H1 (cell line): ENCODE results near the gene PGAM2. TPM values are rescaled to one million over a fixed set of nuclear protein-coding genes. Genes with fewer than 3 reads are reported as not detected.

ENCODE experiments used
- BACH1 ChIP-seq: IDR thresholded peaks from 2 replicates; pipeline ENCODE4 v1.6.1; 2012; ENCODE audit warnings: low read length, improper control_type of control experiment
- CREB1 ChIP-seq: IDR thresholded peaks from 2 replicates; pipeline ENCODE4 v1.6.1; 2012; ENCODE audit warnings: inconsistent platforms
- EGR1 ChIP-seq: IDR thresholded peaks from 2 replicates; pipeline ENCODE4 v1.6.1; 2011; ENCODE audit warnings: low read depth, low read length, borderline replicate concordance
- EP300 ChIP-seq, 2 experiments: IDR thresholded peaks; 1 replicate in 1 of 2; 2 replicates in 1 of 2; pipeline ENCODE4 v1.6.1; 2011 to 2012; ENCODE audit warnings: low read depth in 2 of 2, low read length in 2 of 2, mild to moderate bottlenecking in 2 of 2, borderline replicate concordance in 1 of 2, inconsistent platforms in 1 of 2, moderate library complexity in 1 of 2
- GABPA ChIP-seq: IDR thresholded peaks from 2 replicates; pipeline ENCODE4 v1.6.1; 2011; ENCODE audit warnings: mild to moderate bottlenecking, low read length, moderate library complexity, borderline replicate concordance; ENCODE audit not compliant: insufficient read depth
- HDAC2 ChIP-seq, 2 experiments: fragments of 300-600 bp in 1 of 2; sonication (generic) in 1 of 2; IDR thresholded peaks; 2 replicates each; pipeline ENCODE4 v1.6.1; 2011 to 2012; ENCODE audit warnings: low read depth in 2 of 2, low read length in 2 of 2, mild to moderate bottlenecking in 2 of 2, moderate library complexity in 2 of 2, borderline replicate concordance in 1 of 2, inconsistent platforms in 1 of 2
- NRF1 ChIP-seq: IDR thresholded peaks from 2 replicates; pipeline ENCODE4 v1.6.1; 2011; ENCODE audit warnings: mild to moderate bottlenecking, low read depth, low read length, improper control_type of control experiment
- PHF8 ChIP-seq: fragments of 200-600 bp; sonication (generic); conservative IDR thresholded peaks from 2 replicates; pipeline ENCODE4 v1.7.1; 2012; ENCODE audit warnings: low read depth, mild to moderate bottlenecking, inconsistent platforms, low read length, moderate library complexity
- POLR2A ChIP-seq, 2 experiments: IDR thresholded peaks; 1 replicate in 1 of 2; 2 replicates in 1 of 2; pipeline ENCODE4 v1.6.1; 2011; ENCODE audit warnings: low read depth in 2 of 2, low read length in 2 of 2, mild to moderate bottlenecking in 2 of 2; ENCODE audit errors: control extremely low read depth in 1 of 2
- POLR2AphosphoS5 ChIP-seq: IDR thresholded peaks from 2 replicates; pipeline ENCODE4 v1.6.1; 2011; ENCODE audit warnings: low read depth, low read length
- SIN3A ChIP-seq, 2 experiments: IDR thresholded peaks in 1 of 2; conservative IDR thresholded peaks in 1 of 2; 2 replicates each; pipeline ENCODE4 v1.6.1; 2011 to 2012; ENCODE audit warnings: low read length in 2 of 2, improper control_type of control experiment in 1 of 2, low read depth in 1 of 2, mild to moderate bottlenecking in 1 of 2
- SP2 ChIP-seq: IDR thresholded peaks from 2 replicates; pipeline ENCODE4 v1.6.1; 2012; ENCODE audit warnings: mild to moderate bottlenecking, low read length, inconsistent platforms
- TAF1 ChIP-seq: IDR thresholded peaks from 2 replicates; pipeline ENCODE4 v1.6.1; 2011; ENCODE audit warnings: mild to moderate bottlenecking, low read depth, low read length
- TAF7 ChIP-seq: optimal IDR thresholded peaks from 2 replicates; pipeline ENCODE3; 2011; ENCODE audit warnings: low read depth, mild to moderate bottlenecking, inconsistent platforms, low read length, moderate library complexity, borderline replicate concordance
- TBP ChIP-seq: IDR thresholded peaks from 2 replicates; pipeline ENCODE4 v1.6.1; 2011; ENCODE audit warnings: low read depth, low read length, improper control_type of control experiment
- polyA plus RNA-seq, 7 experiments: library from polyadenylated mRNA; depleted of rRNA in 3 of 7; stranded (reverse) in 5 of 7; unstranded in 2 of 7; fragments of >200 nt in 5 of 7; fragments of 200-250 nt in 2 of 7; gene quantifications; 1 replicate in 5 of 7; 2 replicates in 1 of 7; 4 replicates in 1 of 7; pipeline versions ENCODE4 v1.2.1 to v1.2.3, GENCODE V29; 2011 to 2013; ENCODE audit warnings: missing spikeins in 2 of 7, mixed read lengths in 2 of 7
- total RNA-seq: library from RNA; stranded (reverse); fragmentation: NEBNext Ultra II Directional; extraction: Animal tissue kit (Norgen Biotek cat#: 25700); gene quantifications from 2 replicates; pipeline ENCODE4 v1.2.1, GENCODE V29; 2021

The PGAM2 gene
- total and polyA plus RNA-seq, 2 of the 8 experiments (the other 6 are each of a cell fraction or from before 2014, with no cell fraction given), result 2.1 to 2.9 TPM

DNA sequence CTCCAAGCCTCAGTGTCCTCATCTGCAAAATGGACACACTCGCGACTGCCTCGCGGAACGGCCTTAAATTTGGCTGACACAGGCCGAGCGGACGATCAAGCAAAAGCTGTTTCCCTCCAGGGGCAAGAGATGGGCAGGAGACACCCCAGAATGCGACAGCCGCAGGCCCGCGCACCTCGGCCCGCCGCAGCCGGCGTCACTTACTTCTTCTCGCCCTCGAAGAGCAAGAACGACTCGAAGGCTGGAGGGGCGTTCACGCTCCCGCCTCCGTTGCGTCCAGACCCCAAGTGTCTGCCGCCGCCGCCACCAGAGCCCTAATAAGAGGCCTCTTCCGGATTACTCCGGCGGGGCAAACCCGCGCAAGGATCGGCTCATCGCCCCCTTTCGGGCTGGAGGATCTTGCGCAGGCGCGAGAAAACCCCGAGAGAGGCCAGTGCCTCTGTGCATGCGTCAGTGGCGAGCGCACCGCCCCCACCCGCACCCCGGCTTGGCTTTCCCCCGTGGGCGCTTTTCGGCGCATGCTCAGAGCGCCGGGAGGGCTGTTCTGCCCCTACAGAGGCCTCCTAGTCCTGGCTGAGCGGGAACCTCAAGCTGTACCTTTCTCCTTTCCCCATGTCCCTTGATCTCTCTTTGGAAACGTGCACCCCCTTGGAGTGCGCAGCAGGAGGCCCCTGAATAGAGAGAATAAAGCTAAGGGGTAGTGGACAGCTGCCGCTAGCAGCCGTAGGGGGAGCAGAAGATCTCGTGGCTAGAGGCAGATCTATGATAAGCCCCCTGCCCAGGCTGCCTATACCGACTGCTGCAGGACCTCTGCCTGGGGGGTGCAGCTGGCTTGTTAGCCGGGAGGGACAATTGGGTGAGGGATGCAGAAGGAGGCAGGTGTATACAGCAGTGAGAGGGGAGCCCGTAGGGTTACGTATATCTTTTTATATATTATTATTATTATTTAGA lies 46.2 kb downstream of the PGAM2 start (continued):
- TF ChIP-seq SIN3A (conservative IDR thresholded peaks at IDR 0.05 in 1 of 2, IDR thresholded peaks at IDR 0.05 in 1 of 2; ENCODE audit: low read depth in 1 of 2, low read length in 2 of 2) (peak in 1 of 2 experiments; percentile 43; a peak in 1 of 4 replicates), EP300 (IDR thresholded peaks at IDR 0.05; ENCODE audit: borderline replicate concordance in 1 of 2, low read depth in 2 of 2, low read length in 2 of 2) (0 out of 3 replicates have a peak, but pooled peaks of 1 of the 2 experiments have one; percentile 46), POLR2AphosphoS5 (peak; percentile 63), HDAC2 (IDR thresholded peaks at IDR 0.05; ENCODE audit: borderline replicate concordance in 1 of 2, low read depth in 2 of 2, low read length in 2 of 2) (peak in 1 of 2 experiments; percentile 93; a peak in 3 of 4 replicates), PHF8 (peak; percentile 72), GABPA (peak; percentile 59; the same call in 1 of the 2 replicates), BACH1 (peak; percentile 86), EGR1 (peak; percentile 89), TBP (peak; percentile 95), TAF7 (peak; percentile 78), NRF1 (peak; percentile 55), TAF1 (peak; percentile 96), CREB1 (peak; percentile 58), POLR2A (IDR thresholded peaks at IDR 0.05; ENCODE audit: control extremely low read depth in 1 of 2, low read depth in 2 of 2, low read length in 2 of 2) (peak; percentile 37 to 76), SP2 (peak; percentile 46; the same call in 1 of the 2 replicates)
